Activated CD4-positive, CD25-positive, alpha-beta regulatory T cell treated with anti-CD3 and anti-CD28 coated beads, Interleukin-2, amount 50 U/mL, for 72 hours (primary cell): ENCODE data around the gene UCK2.

Experiments used
- DNase-seq: peaks from one replicate; pipeline ENCODE4 v3.0.0; 2021

UCK2 gene

DNA sequence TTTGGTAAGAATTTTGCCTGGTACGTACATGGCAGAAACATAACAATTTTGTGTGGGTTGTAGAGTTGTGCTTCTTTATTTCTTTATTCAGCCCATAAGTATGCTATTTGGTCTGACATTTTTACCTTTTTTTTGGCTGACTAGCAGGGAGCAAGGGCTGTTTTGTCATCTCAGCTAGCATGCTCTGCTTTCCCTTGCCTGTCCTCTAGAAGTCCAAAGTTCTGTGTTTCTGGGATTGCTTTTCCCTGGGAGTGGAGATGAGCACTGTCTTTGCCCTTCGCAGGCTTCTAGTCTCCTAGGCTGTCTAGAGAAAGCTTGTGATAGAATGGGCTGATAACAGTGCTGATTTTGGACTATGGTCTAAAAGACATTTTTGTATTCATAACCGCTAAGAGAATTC is 7.5 kb downstream of the UCK2 start:
- no peak for DNase-seq

DNA sequence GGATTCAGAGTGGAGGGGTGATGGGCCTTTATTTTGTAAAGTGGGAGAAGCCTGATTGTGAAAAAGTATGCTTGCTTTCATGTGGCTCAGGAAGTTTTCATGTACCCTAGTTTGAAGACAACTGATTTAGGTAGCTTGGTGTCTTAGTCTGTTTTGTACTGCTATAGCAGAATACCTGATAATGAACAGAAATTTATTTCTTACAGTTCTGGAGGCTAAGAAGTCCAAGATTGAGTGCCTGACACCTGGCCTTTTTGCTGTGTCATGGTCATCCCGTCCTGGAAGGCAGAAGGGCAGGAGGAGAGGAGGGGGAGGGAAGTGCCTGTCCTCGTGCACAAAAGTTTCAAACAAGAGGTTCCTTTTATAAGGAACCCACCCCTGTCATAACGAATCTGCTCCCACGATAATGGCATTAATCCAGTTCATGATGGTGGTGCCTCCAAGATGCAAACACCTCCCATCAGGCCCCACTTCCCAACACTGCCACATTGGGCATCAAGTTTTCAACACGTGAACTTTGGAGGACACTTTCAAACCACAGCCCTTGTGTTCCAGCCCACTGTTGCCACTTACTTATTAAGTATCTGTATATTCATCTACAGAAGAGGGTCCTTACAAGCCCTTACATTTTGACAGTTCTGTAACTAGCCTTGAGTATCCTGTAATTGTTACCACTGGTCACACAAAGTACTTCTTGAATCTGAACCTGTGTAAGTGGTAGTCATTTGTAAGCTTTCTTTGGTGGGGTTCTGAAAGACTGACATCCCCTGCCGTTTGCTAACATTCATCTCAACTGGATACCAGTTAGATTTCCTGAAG is 9.5 kb downstream of the UCK2 start:
- DNase-seq = no peak

DNA sequence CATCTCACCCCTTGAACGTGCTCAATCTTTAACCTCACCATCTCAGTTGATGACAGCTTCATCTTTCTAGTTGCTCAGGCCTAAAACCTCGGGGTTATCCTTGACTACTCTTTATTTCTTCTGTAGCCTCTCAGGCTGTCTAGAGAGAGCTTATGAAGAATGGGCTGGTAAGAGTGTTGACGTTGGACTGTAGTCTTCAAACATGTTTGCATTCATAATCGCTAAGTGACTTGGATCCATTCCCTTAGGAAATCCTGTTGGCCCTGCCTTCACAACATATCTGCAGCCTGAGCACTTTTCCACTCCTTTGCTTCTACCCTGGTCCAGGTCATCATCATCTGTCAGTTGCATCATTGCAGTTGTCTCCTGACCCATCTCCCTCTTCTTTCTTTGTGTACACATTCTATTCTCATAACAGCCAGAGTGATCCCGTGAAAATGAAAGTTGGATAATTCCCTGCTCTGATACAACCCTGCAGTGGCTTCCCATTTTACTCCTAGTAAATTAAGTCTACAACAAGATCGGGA is 10.5 kb downstream of the UCK2 start:
- DNase-seq = no peak

DNA sequence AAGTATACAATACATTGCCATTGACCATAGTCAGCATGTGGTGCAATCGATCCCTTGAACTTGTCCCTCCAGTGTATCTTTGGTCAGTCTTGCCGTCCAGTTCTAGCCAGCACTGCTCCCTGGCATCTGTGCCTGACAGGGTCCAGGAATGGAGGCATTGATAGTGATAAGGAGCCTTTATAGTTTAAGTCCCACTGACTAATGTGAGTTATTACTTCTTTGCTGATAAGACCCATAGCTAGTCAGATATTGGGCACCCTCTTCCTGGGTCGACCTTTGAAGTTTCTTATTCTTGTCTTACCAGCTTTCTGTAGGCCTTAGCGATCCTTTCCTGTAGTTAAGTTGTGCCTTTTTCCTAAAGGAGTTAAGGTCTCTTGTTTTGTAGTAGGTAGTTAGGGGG is 13.0 kb downstream of the UCK2 start:
- DNase-seq = no peak

DNA sequence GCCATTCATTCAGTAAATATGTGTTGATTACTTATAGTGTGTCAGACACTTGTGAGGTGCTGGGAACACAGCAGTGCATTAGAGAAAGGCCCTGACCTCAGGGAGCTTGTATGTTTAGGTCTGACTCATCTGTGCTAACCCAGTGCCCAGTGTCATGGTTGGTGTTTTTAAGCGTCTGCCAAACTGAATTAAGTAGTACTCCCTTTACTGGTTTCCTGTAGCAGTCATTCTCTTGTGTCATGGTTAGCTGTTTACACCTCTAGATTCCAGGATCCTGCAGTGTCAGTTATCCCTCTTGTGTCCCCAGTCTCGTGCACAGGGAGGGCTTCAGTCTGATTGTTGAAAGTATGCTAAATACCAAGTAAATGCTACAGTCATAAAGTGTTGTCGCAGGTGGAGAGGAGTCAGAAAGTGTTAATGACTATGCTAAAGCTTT is 14.2 kb downstream of the UCK2 start:
- DNase-seq = no peak

DNA sequence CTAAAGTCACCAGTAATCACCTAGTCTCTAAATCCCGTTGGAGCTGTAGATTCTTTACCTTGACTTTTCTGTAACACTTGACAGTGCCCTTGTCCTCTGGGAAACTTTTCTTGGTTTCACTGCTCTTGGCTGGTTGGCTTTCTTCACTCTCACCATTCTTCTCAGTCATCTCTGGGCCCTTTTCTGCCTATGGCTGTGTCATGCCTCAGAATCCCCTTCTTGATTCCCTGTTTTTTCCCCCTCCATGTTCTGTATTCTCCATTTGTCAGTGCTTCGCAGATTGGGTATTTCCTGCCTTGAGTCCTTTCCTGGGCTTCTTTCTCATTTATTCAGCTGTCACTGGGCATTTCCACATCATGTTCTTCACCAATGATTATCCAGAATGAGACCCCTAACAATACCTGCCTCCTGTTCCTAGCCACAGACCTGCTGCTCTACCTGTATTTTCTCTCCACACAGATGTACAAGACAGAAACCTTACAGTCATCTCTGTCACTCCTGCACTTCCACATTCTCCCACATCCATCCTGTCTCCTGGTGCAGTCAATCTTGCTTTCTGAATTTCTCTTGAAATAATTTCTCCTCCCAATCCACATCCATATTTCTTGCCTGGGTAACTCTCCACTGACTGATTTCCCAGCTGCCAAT is 14.7 kb downstream of the UCK2 start:
- DNase-seq = no peak

DNA sequence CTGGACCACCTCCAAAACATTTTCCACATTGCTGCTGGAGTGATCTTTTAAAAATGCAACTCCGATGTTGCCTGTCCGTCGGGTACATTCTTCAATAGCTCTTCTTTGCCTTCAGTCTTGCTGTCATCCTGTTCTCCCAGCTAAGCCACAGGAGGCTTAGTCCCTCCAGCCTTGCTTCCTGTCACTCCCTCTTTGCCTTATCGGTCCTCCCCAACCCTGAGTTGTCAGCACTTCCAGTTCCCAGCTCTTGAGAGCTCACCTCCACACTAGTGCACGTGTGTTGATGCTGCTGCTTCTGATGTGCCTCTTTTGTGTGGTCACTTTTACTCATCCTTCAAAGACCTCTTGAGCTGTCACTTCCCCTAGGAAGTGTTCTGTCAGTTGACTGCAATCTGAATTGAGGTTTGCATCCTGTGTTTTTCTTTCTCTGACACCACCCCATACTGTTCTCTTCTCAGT is 15.3 kb downstream of the UCK2 start:
- DNase-seq = no peak

DNA sequence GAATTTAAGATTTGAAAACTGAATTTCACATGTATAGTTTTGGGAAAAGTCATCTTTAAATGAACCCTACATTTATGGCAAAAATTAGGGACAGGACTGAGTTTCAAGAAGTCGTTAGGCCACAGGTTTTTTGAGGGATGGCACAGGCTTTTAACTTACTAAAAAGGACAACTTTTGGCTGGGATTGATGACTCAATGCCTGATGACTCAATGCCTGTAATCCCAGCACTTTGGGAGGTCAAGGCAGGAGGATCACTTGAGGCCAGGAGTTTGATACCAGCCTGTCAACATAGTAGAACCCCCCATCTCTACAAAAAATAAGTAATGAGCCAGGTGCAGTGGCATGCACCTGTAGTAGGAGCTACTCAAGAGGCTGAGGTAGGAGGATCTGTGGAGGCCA is 15.9 kb downstream of the UCK2 start:
- no peak for DNase-seq

DNA sequence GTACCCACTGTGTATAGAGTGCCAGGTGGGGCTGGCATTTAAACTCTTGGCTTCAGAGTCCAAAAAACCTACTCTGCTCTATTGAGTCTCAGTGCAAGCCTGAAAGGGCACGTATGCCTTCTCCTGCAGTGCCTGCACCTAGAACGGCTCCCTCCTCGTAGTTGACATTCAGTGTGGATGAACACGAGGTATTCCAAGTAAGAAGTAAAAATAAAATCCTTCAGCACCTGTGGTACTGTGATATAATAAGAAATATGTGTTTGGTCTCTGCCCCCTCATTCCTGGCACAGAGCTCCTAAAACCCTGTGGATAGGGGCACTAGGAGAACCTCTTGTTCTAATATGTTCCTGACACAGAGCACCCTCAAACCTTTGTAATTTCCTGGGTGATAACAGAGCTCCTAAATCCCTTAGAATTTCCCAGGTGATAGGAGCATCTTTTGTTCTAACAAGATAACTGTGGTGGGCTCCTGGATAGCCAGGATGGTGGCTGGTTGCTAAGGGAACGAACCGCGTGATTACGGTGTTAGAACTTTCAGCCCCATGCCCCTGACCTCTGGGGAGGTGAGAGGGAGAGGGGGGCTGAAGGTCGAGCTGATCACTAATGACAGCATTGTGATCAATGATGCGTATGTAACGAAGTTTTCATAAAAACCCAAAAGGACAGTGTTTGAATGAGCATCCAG is 16.8 kb downstream of the UCK2 start:
- DNase-seq = no peak

DNA sequence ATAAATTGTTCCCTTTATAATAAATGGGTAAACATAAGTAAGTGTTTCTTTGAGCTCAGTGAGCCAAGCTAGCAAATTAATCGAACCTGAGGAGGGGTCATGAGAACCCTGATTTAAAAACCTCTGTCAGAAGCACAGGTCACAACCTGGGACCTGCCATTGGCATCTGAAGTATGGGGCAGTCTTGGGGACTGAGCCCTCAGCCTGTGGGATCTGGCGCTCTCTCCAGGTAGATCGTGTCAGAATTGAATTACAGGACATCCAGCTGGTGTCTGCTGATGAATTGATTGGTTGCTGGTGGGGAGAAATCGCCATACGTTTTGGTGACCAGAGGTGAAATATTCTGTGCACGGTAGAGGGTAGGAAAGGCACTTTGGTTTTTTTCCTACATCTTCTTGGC is 17.5 kb downstream of the UCK2 start:
- no peak for DNase-seq

DNA sequence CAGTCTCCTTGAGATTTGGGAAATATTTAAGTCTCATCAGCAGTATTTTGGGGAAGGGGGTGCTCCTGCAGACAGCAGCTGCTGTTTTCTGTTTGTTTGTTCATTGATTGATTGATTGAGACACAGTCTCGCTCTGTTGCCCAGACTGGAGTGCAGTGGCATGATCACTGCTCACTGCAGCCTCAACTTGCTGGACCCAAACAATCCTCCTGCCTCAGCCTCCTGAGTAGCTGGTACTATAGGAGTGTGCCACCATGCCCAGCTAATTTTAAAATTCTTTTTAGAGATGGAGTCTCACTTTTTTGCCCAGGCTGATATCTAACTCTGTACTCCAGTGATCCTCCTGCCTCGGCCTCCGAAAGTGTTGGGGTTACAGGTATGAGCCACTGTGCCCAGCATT is 18.2 kb downstream of the UCK2 start:
- DNase-seq = no peak

DNA sequence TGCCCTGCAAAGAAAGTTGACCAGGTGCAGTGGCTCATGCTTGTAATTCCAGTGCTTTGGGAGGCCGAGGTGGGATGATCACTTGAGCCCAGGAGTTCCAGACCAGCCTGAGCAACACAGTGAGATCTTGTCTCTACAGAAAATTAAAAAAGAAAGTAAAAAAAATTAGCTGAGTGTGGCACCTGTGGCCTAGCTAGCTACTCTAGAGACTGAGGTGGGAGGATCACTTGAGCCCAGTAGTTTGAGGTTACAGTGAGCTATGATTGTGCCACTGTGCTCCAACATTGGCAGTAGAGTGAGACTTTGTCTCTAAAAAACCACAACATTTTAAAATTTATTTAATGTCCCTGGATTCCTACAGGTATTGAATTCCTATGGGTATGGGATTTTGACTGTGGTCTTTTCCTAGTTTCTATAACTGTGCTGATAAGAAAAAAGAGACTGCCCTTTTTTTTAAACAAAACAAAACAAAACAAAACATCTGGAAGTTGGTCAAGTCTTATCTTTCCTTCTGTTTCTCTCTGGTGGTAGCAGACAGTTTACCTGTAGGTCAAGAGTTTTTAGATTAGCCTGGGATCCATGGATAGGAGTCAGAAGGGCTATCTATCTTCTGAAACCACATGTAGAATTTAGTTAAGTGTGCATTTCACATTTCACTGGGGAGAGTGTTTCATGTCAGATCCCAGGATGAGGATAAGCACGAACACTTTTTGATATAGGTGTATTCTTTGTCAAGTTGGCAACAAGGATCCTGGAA is 18.8 kb downstream of the UCK2 start:
- no peak for DNase-seq

DNA sequence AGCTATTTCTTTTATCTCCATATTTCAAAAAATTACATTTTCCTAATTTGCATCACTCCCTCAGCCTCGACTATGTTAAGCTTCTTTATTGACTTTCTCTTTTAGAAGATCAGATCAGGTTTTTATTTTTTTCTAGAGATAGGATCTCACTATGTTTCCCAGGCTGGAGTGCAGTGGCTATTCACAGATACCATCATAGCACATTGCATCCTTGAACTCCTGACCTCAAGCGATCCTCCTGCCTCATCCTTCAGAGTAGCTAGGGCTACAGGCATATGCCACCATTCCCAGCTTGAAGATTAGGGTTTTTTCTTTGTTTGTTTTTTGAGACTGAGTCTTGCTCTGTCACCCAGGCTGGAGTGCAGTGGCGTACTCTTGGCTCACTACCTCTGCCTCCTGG is 20.1 kb downstream of the UCK2 start:
- no peak for DNase-seq

DNA sequence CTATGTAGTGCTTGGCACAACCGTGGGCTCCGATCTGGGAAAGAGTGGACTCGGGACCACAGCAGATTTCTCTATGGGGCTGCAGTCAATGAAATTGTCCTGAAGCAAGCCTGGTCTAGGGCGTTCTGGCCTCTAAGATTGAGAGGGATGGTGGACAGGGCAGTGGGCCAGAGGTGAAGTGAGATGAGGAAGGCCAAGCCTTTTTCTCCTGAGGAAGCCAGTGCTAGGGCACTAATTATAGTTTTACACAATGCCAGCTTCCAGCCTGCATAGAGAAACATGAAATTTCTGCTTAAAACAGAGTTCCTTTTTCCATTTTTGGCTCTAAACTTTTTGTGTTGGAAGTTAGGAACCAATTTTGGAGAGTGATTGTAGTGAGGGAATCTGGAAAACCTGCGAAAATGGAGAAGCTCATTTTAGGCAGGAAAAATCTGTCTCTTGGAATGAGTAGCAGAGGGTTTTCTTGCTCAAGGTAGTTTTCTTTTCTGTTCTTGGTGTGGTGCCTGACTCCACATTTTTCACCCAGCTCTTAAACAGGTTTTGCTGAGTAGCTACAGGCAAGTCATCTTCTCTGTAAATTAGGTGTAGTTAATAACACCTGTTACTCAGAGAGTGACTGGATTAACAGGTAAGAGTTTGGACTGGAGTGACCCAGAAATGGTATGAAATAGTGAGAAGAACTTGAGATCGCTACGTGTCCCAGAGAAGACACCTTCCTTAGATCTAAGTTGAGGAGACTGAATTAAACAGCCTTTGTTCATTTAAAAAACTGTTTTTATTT is 22.1 kb downstream of the UCK2 start:
- DNase-seq = no peak

DNA sequence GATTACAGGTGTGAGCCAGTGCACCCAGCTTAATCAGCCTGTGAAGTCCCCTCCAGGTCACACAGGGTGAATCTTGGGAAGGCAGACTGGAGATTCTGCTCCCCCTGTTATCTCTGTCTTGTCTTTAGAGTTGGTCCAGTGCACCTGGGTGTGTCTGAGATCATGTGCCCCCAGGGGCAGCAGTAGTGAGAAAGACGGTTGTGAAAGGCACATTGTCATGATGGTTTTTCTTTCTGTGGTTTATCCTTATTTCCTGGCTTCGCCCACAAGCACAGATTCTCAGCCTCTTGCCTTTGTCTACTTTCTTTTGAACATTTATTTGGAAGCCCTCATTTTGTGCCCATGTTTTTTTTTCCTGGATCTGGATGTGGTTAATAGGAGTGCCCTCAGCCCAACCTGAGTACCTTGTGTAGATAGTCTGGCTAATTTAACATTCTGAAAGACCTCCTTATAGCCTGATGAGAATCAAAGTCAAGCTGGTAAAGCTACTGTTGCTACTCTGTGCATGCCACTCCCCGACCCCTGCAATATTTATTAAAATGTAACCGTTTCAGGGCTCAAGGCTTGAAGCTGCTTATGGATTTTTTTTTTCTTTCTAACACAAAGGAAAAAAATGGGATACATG is 23.7 kb downstream of the UCK2 start:
- no peak for DNase-seq

DNA sequence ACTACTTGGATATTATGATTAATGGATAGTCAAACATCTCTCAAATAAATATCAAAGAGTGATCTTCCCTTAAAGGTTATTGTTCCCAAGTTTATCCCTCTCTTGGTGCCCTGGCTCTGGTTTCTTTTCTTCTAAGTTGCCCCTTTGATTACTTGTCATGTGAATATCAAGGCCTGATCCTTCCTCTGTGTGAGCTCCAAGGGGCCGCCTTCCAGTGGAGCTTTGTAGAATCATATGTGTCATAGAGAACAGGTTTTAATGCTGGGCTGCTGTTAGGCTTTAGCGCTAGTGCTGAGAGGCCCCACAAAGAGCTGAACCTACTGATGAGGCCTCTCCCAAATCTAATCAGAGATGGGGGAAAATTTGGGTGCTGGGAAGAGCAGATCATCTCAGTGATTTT is 25.5 kb downstream of the UCK2 start:
- no peak for DNase-seq

DNA sequence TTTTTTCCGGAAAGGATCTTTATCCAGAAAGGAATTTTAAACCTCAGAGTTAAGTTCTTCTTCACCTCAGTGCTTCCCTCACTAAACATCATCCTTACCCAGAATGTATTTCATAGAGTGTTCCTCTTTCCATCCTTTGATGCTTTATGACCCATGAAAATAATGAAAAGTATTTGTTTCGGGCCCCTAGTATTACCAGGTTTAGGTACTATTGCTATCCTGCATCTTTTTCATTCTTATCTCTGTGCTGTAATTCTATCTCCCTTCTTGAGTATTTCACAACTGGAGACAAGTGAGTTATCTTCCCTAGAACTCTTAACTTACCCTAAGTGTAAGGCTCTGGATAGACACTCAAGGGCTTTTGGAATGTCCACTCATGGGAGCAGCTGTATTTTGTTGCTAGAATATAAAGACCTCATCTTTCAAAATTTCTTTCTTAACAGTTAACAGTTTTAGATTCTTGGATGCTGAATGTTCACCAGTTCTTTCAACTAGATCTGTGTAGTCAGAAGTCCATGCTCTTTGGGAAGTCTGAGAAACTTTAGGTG is 26.2 kb downstream of the UCK2 start:
- DNase-seq = no peak

DNA sequence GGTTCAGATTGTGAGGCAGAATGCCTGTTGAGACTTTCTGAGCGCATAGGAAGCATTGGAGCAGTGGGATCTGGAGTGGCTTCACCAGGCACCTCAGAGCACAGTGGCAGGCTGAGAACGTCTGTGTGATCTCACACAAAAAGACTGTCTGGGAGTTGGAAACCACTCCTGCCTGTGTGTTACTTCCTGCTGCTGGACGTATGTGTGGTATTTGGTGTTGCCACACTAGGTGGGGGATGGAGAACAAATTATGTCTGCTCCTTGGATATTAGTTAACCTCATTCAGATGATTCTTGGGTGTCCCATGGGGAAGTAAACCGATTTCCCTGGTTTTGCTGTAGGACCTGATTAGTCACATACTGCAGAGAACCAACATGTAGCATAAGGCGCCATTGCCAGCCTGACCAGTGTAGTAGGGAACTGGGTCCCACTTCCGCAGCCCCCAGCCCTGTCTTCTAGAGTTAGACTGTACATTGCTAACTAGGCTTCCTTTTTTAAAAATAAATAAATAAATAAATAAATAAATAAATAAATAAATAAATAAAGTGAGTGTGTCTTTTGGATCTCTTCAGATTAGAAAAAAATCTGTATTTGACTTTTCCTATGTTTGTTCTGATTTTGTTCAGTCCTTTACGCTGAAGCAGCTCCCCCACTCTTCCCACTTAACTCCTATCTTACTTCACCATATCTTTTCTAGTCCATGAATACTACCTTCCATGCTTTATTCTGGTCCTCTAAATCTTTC is 26.9 kb downstream of the UCK2 start:
- no peak for DNase-seq

DNA sequence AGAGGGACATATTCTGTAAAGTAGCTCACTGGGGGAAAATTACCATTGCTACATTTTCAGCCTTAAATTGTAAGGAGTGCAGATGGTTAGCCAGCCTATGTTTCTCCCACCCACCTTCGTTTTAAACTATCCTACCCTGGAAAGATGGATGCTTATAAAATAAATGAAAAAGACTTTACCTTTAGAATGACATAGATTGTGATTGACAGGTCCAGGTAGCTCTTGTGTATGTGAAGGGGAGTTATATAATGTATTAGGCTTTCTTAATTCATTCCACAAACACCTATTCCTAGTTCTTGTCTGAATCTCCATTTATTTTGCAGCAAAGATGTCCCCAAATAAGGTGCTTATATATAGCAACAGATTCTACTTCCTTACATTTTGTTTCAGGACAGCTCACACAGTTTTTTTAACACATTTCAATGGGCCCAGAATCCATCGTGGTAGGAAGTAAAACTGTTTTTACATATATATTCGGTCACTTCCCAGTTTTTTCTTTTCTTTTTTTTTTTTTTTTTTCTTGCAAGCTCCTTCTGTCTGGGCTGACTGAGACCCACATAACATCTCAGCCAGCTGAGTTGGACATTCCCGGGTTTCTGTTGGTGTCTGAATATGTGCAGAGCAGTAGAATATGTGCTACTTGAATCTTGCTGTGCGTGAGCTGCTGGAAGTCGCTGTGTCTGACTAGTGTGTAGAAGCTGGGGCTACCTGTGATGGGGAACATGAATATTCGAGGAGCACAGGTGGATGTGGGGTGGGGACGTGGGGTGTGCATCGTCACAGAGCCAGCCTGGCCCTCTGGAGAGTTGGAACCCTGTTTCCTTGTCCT is 27.8 kb downstream of the UCK2 start:
- DNase-seq = no peak

DNA sequence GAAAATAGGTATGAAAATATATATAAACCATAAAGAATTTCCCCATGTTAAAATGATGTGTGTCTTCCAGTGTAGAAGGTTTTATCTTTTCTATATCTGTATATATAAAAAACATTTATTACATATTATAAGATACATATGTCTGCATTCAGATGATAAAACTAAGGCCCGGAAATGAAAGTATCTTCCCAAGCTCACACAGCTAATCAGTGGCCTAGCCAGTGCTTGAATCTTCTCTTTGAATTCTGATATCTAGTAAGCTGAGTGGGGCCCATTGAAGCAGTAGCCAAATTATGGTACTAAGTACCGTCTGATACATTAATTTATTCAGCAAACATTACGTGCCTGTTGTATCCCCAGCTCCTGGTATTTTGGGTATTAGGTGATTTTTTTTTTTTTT is 28.6 kb downstream of the UCK2 start:
- no peak for DNase-seq
